GM20000 (cell line): ENCODE results near the gene KLHL29.

Experiments
- DNase-seq: peaks from one replicate; pipeline ENCODE4 v3.0.0; 2012; ENCODE audit warnings: low spot score
- TF ChIP-seq, protein P1 (sequence below): IDR thresholded peaks from 2 replicates; pipeline ENCODE4 v1.5.1; 2012; ENCODE audit warnings: mild to moderate bottlenecking, control low read depth; ENCODE audit errors: extremely low read depth, missing control alignments

Gene KLHL29

DNA sequence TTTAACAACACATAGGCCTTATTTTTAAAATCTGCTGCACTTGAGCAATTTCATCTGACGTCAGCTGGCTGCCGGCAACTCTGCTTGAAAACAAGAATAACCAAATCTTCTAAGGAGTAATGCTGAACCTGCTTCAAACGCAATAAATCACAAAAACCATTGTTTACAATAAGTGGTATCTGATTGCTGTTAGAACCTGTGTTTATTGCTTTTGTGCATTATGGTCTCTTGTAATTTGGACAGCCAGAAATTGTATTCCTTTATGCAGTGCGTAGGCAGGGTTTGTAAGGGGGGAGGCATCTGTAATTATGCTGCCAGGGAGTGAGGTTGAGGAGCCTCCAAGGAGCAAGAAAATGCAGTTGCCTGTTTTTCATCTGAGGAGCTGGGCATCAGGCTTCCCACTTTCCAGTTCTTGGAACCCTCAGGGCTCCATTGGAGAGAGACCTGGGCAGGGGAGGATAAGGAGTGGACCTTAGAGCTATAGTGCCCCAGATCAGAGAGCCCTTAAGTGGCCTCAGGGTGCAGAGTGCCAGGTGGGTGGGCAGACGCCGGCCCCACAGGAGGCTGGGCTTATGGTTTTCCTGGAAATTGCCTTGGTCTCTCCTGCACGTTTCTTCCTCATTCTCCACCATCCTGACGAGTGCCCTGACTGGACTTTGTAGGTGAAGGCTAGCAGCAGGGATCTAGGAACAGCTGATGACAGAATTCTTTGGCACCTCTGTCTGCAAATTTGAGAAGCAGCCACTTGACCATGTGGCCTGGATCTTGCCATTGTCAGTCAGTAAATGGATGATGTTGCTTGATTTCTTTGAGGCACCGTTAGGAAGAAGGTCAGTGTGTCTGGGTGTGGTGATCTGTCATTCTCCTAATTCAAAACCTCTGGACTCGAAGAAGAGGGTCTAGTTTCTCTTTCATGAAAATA, 129.2 kb downstream of the KLHL29 start:
- TF ChIP-seq, protein P1, sequence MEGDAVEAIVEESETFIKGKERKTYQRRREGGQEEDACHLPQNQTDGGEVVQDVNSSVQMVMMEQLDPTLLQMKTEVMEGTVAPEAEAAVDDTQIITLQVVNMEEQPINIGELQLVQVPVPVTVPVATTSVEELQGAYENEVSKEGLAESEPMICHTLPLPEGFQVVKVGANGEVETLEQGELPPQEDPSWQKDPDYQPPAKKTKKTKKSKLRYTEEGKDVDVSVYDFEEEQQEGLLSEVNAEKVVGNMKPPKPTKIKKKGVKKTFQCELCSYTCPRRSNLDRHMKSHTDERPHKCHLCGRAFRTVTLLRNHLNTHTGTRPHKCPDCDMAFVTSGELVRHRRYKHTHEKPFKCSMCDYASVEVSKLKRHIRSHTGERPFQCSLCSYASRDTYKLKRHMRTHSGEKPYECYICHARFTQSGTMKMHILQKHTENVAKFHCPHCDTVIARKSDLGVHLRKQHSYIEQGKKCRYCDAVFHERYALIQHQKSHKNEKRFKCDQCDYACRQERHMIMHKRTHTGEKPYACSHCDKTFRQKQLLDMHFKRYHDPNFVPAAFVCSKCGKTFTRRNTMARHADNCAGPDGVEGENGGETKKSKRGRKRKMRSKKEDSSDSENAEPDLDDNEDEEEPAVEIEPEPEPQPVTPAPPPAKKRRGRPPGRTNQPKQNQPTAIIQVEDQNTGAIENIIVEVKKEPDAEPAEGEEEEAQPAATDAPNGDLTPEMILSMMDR = no peak
- no peak for DNase-seq

DNA sequence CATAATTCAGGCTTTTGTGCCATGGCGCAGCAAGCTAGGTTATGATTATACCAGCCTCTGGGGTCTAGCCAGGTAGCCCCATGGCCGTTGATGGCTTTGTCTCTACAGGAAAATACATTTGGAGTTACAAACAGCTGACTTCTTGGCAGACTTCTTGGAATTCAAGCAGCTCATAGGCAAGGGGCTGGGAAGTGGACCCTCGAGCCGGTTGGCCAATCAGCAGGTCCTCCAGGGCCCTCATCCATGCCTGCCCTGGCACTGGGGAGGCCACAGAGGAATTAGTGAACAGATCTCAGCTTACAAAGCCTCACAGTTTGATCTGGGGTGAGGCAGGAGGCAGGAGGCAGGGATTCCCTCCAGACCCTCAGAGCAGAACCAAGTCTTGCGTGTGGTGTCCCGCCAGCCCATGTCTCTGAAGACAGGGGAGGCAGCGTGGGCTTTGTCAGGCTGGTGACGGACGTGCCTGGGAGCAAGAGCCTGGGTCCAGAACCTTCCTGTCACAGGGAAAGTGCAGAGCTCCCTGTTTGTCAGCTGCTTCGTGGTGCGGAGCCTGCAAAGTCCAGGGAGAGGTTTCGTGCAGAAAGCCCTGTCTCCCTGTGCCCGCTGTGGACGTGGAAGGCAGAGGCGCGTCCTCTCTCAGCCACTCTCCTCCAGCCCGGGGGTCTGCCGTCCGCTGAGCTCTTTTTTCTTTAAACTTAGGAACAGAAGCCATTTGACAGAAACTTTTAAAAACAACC, 131.7 kb downstream of the KLHL29 start:
- DNase-seq = no peak
- TF ChIP-seq, protein P1 = no peak

DNA sequence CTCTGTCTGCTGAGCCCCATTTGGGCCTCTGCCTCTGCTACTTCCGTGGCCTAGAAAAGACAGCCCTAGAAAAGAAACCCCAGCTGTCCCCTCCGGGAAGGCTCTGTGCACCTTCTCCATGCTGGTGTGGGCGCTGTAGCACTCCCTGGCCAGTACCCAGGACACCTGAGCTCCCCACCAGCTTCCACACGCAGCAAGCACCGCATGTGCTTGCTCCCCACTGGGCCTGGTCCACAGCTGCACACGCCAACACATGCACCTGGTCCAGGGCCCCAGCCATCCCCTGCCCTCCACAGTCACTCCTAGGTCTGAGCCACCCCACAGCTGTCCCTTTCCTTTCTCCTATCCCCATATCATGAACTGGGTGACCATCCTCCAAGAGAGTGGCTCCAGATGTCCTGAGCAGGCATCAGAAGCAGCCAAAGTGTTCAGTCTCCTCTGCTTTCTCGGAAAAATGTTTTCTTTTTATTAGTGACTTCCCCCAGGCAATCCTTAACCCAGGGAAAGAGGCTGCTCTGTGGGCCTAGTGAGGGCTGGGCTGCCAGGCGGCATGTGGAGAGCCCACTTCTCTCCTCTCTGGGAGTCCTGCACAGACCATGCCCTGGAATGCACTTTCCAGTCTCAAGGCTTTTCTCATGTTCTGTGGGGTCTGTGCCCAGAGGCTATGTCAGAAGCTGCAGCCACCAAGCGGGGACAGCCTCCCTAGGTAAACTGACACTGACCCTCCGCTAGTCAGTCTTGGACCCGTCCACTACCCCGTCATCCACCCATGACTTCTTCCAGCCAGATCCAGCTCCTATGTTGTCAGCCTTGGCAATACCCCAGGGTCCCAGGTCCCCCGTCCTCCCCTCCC, 133.7 kb downstream of the KLHL29 start:
- no peak for DNase-seq
- TF ChIP-seq, protein P1 = no peak

DNA sequence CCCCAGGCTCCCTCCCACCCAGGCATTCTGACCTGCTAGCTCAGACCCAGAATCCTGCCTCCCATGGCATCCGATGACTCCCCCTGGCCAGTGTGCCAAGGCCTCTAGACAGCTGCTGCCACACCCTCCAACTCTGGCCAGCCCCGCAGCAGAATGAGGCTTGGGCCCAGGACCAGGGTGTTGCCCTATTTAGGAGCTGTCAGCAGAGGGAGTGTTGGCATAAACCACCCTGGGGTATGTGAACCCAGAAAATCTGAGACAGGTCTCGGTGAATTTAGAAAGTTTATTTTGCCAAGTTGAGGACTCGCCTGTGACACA, 134.3 kb downstream of the KLHL29 start:
- DNase-seq = no peak
- TF ChIP-seq, protein P1 = no peak

DNA sequence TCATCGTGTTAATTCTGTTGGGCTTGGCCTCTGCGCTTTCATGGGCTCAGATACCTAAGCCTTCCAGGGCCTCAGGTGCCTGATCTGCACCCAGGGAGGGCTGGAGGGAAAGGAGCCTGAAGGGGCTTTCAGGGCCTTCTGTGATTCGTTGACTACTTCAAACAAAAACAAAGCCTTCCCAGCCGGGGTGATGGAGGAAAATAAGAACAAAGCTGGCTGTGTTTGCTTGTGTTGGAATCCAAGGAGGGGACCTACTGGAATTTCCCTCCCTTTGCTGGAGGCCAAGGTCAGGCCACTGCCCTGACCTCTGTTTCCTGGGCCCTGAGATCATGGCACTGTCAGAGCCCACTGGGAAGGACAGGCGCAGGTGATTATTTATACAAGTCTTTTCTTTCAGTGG, 135.3 kb downstream of the KLHL29 start:
- TF ChIP-seq, protein P1 = no peak
- no peak for DNase-seq

DNA sequence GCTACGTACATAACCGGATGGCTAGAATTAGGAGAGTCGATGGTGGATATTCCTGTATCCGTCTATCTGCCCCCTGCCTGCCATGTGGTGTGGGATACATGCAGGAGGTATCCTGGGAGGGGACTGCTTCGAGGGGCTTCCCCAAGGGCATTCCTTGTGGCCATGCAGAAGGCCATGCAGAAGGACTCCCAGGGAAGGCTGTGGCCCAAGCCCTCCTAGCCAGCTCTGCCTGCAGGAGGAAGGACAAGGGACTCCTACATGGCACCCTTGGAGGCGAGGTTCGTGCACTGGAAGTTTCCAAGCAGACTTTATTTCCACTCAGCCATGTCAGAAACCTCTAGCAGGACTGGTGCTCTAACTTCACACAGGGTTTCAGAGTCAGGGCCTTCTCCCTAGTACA, 136.1 kb downstream of the KLHL29 start:
- no peak for DNase-seq
- TF ChIP-seq, protein P1 = no peak
